Uterus (tissue), 2 donors: ENCODE results near the gene FNBP1.

Experiments used
- CTCF ChIP-seq, 4 experiments: fragments of 200-600 bp in 2 of 4; fragments of 450-650 bp in 2 of 4; sonication (generic) in 2 of 4; IDR thresholded peaks; one replicate each; pipeline ENCODE4 v1.5.1; 2016 to 2019; ENCODE audit warnings: antibody characterized with exemption in 4 of 4, mild to moderate bottlenecking in 2 of 4, moderate library complexity in 1 of 4
- POLR2A ChIP-seq, 2 donors: fragments of 450-650 bp; IDR thresholded peaks; one replicate each; pipeline ENCODE4 v1.6.1; 2016; ENCODE audit warnings: antibody characterized with exemption in 2 of 2, mild to moderate bottlenecking in 1 of 2, moderate library complexity in 1 of 2

- TF ChIP-seq CTCF (IDR thresholded peaks at IDR 0.05) (no peak), POLR2A (IDR thresholded peaks at IDR 0.05) (no peak)
Measured at GRCh38 chr9:129989362-129989708, 53.7 kb downstream of the FNBP1 start.
